ENCODE results near the gene ESYT2.

The ESYT2 gene

GRCh38 chr7:158821171-158822031 lies 7.9 kb downstream of the ESYT2 start:
- no peak for DNase-seq

- no peak for DNase-seq
These were observed 8.7 kb downstream of the ESYT2 start for GRCh38 chr7:158820656-158821055.

GRCh38 chr7:158819571-158820203 lies 9.6 kb downstream of the ESYT2 start:
- no peak for DNase-seq

GRCh38 chr7:158818325-158819213 lies 10.7 kb downstream of the ESYT2 start:
- peak; percentile 88 for DNase-seq

- DNase-seq = no peak
These were observed 12.3 kb downstream of the ESYT2 start for GRCh38 chr7:158816995-158817394.

- no peak for DNase-seq
These were observed 13.0 kb downstream of the ESYT2 start for GRCh38 chr7:158816271-158816670.

- DNase-seq = no peak
These were observed 13.5 kb downstream of the ESYT2 start for GRCh38 chr7:158815800-158816128.

- no peak for DNase-seq
These were observed 14.1 kb downstream of the ESYT2 start for GRCh38 chr7:158815083-158815799.

GRCh38 chr7:158814637-158815036 lies 14.7 kb downstream of the ESYT2 start:
- no peak for DNase-seq

GRCh38 chr7:158812684-158813083 lies 16.6 kb downstream of the ESYT2 start:
- DNase-seq = no peak

GRCh38 chr7:158811894-158812293 lies 17.4 kb downstream of the ESYT2 start:
- DNase-seq = no peak

- DNase-seq = no peak
These were observed 17.8 kb downstream of the ESYT2 start for GRCh38 chr7:158811461-158811860.

- no peak for DNase-seq
These were observed 18.5 kb downstream of the ESYT2 start for GRCh38 chr7:158810846-158811245.

GRCh38 chr7:158809596-158809995 lies 19.7 kb downstream of the ESYT2 start:
- no peak for DNase-seq

- no peak for DNase-seq
These were observed 21.2 kb downstream of the ESYT2 start for GRCh38 chr7:158808126-158808525.

GRCh38 chr7:158805937-158806336 lies 23.4 kb downstream of the ESYT2 start:
- DNase-seq = no peak

- DNase-seq = no peak
These were observed 23.9 kb downstream of the ESYT2 start for GRCh38 chr7:158805414-158805813.

- no peak for DNase-seq
These were observed 25.0 kb downstream of the ESYT2 start for GRCh38 chr7:158804335-158804734.

- no peak for DNase-seq
These were observed 25.8 kb downstream of the ESYT2 start for GRCh38 chr7:158803367-158803969.

- DNase-seq = no peak
These were observed 26.6 kb downstream of the ESYT2 start for GRCh38 chr7:158802535-158803366.

- DNase-seq = no peak
These were observed 30.6 kb downstream of the ESYT2 start for GRCh38 chr7:158798741-158799140.

Measured in NK-92 treated with Interleukin-12 subunit alpha and Interleukin-12 subunit beta, amount 100 ng/mL, for 24 hours (cell line).